Measurements from ENCODE around the gene SCAMP1. TPM values are rescaled to one million over a fixed set of nuclear protein-coding genes. Genes with fewer than 3 reads are reported as not detected.

SCAMP1 gene
- total and polyA plus RNA-seq, 2 of the 13 experiments (the other 11 are each of a cell fraction or from before 2014, with no cell fraction given), result 18.2 to 33.7 TPM

DNA sequence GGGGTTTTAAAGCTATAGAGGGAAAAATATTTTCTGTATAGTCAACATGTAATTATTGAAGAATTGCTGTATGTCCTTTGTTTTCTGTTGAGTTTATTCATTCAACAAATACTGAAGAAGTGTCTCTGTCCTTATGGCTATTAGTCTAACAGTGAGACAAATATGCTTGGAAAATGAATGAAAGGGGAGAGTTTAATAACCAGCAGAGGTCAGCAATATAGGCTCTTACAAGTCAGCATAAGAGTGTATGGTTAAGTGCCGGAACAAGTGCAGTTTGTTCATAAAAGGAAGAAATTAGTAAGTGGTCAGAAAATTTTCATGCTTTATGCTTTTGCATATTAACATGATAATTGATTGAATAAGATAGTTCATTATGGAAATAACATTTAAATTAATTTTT lies 3.6 kb downstream of the SCAMP1 start (continued):
- no peak for TF ChIP-seq PHF5A (CRISPR knock-in tag; IDR thresholded peaks at IDR 0.05; ENCODE audit: low read depth, unreplicated experiment)
- no peak for TF ChIP-seq ZNF446 (CRISPR knock-in tag; IDR thresholded peaks at IDR 0.05)

DNA sequence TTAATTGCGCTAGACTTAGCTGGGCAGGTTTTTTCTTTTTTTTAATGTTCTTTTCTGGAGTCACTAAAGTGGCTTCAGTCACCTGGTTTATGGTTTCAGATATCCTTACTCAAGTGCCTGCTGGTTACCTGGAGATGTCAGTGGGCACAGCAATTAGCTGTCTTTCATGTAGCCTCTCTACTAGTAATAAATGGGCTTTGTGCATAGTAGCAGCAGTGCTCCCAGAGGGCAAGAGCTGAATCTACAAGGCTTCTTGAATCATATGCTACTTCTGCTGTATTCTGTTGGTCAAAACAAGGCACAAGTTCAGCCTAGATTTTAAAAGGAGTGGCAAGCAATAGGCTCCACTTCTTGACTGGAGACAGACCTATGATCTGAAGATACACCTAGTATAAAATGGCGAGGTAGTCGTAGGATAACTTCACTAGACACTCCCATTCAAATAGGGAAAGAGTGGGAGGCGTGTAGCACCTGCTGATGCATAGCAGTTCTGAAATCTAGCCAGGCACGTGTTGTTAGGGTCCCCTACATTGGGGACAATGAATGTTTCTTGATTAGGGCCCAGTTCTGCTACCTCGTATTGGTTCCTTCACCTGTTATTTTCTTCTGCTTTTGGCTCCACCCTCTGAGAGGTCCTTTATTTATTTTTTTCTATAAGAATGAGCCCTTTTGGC lies 7.0 kb downstream of the SCAMP1 start:
- no peak for DNase-seq (ENCODE audit: low spot score)
- CTCF ChIA-PET (ENCODE audit: low intra/inter-chr PET ratio, low total read pairs), result no interaction called here
- TF ChIP-seq, protein P1, sequence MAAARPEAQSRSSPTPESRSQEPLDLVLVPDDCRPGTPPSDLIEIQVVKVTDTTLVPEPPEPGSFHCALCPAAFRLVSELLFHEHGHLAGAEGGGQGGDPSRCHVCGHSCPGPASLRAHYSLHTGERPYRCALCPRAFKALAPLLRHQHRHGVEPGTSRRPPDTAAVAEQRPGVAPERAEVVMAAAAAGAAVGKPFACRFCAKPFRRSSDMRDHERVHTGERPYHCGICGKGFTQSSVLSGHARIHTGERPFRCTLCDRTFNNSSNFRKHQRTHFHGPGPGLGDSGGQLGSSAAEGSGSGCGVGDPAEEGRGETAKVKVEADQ (CRISPR knock-in tag; IDR thresholded peaks at IDR 0.05; ENCODE audit: borderline replicate concordance), result no peak
- no peak for TF ChIP-seq ZNF660 (CRISPR knock-in tag; IDR thresholded peaks at IDR 0.05; ENCODE audit: borderline replicate concordance, low read depth)
- no peak for TF ChIP-seq ZBTB7B (CRISPR knock-in tag; IDR thresholded peaks at IDR 0.05)
- no peak for TF ChIP-seq ZFP82 (CRISPR knock-in tag; IDR thresholded peaks at IDR 0.05; ENCODE audit: borderline replicate concordance)
- Histone ChIP-seq H3K4me2 (ENCODE audit: low read depth, low read length) (no peak overlapping the region), H3K9ac (ENCODE audit: insufficient read depth, low read depth, low read length) (no peak overlapping the region), H3K4me3 (replicated peaks in 1 of 3; ENCODE audit: insufficient read depth in 1 of 3, low read depth in 2 of 3, low read length in 3 of 3) (no peak overlapping the region), H4K20me1 (ENCODE audit: insufficient read depth, low read length) (no peaks in the 10 kb centered on the region), H2AFZ (ENCODE audit: low read length) (no peak overlapping the region), H3K27me3 (ENCODE audit: control insufficient read depth in 1 of 2, insufficient read depth in 2 of 2, low read length in 2 of 2) (no peaks in the 10 kb centered on the region), H3K36me3 (replicated peaks in 1 of 2; ENCODE audit: control insufficient read depth in 1 of 2, insufficient read depth in 2 of 2, low read length in 2 of 2) (no peaks in the 10 kb centered on the region), H3K79me2 (ENCODE audit: insufficient read depth, low read length) (peaks cover 56% of the 10 kb centered on the region), H3K9me3 (ENCODE audit: low read length) (no peaks in the 10 kb centered on the region), H3K4me1 (ENCODE audit: insufficient read depth, low read length) (peaks cover 7% of the 10 kb centered on the region; the same call in 1 of the 2 replicates), H3K27ac (ENCODE audit: extremely low read length, insufficient read depth, low read length) (no peak overlapping the region)
- in situ Hi-C loops (cut with HindIII; ENCODE audit: extremely low pct_ligation_motif_present, low pct_unique_long_range_greater_than_20kb) (no loop called here), intact Hi-C loops (cut with micrococcal nuclease; ENCODE audit: unreplicated experiment) (no loop called here)
- BruUV-seq (replicated peaks), result no TSS peak
- ATAC-seq, result peak; percentile 54; the same call in 2 of the 3 replicates
- FAIRE-seq, result no peak
- POLR2A ChIA-PET, result no interaction called here
- 97% methylated on average over 6 of the region's 6 CpGs for WGBS (ENCODE audit: low lambda C conversion rate)

Measured in HepG2 (cell line).